Measurements from ENCODE around the gene HNRNPM.

HNRNPM gene

DNA sequence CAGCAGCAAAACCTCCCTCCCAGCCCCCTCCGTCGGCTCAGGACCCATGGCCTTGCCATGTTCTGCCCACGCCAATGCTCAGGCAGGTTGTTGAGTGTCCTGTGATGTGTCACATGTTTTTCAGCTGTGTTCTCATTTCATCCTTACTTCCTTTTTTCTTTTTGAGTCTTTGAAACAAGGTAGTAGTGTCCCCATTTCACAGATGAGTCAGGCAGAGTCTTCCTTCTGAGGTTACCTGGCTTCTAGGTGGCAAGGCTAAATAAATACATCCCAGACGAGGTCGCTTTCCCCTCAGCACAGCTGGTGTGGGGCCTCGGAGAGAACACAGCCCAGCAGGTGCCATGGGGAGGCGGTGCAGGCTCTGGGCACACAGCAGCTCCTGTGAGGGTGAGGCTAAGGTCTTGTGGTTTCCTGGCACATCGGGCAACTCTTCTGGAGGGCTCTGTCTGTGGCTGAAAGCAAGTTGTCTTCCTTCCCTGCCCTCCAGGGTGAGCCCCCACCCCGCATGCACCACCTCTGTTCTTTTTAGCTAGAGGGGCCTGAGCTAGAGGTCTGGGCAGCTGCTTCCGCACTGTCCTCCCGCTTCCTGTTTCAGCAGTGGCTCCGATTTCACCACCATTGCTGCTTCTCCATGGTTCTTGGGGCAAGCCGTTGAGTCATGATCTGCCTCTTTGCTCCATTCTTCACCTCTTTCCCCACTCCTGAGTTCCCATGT, 42.5 kb downstream of the HNRNPM start:
- DNase-seq (ENCODE audit: low spot score) = no peak

- no peak for DNase-seq (ENCODE audit: low spot score)
Measured at GRCh38 chr19:8488365-8488764, 43.6 kb downstream of the HNRNPM start.

- no peak for DNase-seq (ENCODE audit: low spot score)
Measured at GRCh38 chr19:8489561-8490394, 45.0 kb downstream of the HNRNPM start.

DNA sequence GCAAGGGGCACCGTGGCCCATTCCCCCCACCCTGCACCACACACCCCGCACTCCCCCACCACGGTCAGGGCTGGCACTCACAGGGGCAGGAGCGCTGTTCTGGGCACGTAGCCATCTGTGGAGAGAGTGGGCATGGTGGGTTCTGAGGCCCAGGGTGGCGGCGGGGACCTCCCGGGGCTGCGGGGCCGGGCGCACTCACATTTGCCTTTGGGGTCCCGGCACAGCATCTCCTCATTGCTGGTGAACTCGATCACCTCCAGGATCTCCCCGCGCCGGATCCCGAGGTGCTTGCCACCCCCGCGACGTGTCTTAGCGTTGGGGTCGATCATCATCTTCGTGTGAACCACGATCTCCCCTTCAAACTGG, 45.6 kb downstream of the HNRNPM start:
- no peak for DNase-seq (ENCODE audit: low spot score)

GRCh38 chr19:8490873-8491272, 46.1 kb downstream of the HNRNPM start:
- no peak for DNase-seq (ENCODE audit: low spot score)

DNA sequence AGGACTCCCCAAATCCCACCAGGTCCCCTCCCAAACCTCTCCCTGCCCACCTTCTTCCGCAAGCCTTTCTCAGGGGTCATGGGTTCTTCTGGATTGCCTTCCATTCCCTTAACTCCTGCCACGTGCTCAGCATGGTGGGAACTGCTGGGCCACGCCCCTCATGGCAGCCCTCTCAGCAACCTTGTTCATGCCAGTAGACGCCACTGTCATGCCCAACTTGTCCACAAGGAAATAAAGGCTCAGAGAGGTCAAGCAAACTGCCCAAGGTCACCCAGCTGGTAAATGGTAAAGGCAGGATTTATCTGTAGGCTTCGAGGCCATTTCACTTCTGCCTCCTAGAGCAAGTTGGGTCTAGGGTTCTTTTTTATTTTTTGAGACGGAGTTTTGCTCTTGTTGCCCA, 46.8 kb downstream of the HNRNPM start:
- DNase-seq (ENCODE audit: low spot score) = no peak

DNA sequence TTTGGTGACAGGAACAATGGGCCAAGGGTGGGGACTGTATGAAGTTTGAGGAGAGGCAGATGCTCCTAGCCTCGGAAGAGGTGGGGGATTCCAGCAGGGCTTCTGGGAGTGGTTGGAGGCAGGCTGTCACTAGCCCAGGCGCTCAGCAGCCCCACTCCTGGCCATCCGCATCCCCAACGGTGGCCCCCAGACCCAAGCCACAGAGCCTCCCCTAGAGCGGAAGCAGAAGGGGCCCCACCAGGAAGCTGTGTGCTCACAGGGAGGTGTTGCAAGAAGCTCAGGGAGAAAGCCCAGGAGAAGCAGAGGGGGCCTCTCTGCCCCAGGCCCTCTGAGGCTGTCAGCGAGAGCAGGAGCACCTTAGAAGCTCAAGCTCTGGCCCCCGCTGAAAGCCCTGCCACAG, 49.4 kb downstream of the HNRNPM start:
- no peak for DNase-seq (ENCODE audit: low spot score)

DNA sequence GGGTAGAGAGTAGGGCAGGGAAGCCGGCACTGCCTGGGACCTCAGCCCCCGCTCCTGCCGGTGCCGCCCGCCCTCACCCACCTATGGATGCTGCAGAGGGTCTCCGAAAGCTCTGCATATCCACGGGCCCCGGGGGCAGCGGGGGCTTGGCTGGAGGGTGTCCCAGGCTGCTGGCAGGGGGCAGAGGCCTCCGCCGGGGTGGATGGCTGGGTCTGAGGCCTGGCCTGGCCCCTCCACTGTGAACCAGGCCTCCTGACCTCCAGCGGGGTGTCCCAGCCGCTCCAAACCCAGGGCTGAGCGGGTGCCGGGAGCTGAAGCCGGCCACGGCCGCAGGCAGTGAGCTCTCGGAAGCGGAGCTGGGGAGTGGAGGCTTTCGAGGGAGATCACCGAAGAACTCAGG, 53.5 kb downstream of the HNRNPM start:
- no peak for DNase-seq (ENCODE audit: low spot score)

GRCh38 chr19:8499048-8499833, 54.5 kb downstream of the HNRNPM start:
- no peak for DNase-seq (ENCODE audit: low spot score)

GRCh38 chr19:8500158-8500557, 55.4 kb downstream of the HNRNPM start:
- no peak for DNase-seq (ENCODE audit: low spot score)

GRCh38 chr19:8501516-8501915, 56.7 kb downstream of the HNRNPM start:
- no peak for DNase-seq (ENCODE audit: low spot score)

GRCh38 chr19:8501981-8502380, 57.2 kb downstream of the HNRNPM start:
- no peak for DNase-seq (ENCODE audit: low spot score)

DNA sequence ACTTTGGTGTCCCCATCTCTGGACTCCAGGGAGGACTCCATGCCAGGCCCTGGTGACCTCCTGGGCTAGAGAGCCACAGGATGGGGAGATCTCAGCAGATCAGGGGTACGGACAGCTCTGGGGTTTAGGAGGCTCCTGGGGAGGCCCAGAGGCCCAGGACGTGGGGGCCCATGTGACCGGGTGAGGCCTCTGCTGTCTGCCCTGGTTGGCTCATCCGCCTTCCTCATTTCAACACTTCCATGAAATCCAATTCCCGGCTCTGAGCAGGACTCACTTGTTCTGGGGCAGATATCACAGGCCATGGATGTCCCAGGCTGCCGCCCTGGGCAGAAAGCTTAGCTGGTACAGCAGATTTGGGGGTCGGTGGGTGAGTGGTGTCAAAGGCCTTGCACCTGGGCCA, 58.7 kb downstream of the HNRNPM start:
- DNase-seq (ENCODE audit: low spot score) = no peak

DNA sequence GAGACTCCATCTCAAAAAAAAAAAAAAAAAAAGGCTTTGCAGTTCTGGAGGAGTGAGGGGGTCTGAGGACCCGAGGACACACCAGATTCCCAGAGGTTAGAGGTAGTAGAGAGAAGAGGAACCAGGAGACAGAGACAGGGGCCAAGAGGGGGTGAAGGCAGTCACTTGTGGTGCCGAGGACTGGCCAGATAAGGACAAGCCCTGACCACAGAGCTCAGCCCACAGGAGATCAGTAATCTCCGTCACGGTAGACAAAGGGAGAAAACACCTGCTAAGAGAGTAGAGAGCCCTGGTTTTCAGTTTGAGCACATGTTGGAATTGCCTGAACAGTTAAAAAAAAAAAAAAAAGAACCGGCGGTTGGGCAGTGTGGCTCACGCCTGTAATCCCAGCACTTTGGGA, 59.4 kb downstream of the HNRNPM start:
- DNase-seq (ENCODE audit: low spot score) = no peak

DNA sequence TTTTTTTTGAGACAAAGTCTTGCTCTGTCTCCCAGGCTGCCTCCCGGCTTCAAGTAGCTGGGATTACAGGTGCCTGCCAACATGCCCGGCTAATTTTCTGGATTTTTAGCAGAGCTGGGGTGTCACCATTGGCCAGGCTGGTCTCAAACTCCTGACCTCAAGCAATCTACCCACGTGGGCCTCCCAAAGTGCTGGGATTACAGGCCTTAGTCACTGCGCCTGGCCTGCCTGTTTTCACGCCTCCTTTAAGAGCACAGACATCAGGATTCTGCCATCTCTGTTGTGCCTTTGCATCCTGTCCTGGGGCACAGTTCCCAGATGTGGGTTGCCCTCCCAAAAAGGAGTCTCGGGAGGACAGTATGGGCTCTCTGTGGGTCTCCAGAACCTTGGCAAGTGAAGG, 60.1 kb downstream of the HNRNPM start:
- no peak for DNase-seq (ENCODE audit: low spot score)

DNA sequence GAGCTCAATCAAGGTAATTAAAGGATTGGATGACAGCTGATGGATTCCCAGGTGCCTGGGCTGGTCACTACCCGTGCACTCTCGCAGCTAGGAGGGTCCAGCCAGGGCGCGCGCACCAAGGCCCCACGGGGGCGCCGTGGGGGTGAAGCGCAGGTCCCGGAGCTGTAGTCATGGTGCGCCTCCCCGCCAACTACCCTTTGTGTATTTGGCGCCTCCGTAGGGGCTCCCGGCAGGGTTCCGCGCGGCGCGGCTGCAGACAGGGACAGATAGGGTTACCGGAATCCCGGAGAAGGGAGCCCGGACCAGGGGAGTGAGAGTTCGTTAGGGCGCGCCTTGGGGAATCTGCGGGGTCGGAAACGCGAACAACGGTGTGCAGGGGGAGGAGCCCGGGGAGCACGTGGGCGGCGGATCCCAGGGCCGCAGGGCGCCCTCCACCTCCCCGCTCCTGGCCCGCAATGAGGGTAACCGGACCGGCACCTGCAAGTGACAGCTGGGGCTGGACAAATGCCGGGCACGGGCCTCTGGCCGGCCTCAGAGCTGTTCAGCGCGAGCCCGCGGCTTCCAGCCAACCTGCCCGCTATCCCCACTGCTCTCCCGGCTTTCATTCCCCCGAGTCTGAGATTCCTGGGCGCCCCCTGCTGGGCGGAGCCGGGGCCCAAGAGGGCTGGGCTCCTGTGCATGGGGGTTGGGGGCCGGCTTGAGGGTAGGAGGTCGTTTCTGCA, 61.1 kb downstream of the HNRNPM start:
- DNase-seq (ENCODE audit: low spot score) = peak; percentile 55

- DNase-seq (ENCODE audit: low spot score) = no peak
Measured at GRCh38 chr19:8506402-8506957, 61.7 kb downstream of the HNRNPM start.

DNA sequence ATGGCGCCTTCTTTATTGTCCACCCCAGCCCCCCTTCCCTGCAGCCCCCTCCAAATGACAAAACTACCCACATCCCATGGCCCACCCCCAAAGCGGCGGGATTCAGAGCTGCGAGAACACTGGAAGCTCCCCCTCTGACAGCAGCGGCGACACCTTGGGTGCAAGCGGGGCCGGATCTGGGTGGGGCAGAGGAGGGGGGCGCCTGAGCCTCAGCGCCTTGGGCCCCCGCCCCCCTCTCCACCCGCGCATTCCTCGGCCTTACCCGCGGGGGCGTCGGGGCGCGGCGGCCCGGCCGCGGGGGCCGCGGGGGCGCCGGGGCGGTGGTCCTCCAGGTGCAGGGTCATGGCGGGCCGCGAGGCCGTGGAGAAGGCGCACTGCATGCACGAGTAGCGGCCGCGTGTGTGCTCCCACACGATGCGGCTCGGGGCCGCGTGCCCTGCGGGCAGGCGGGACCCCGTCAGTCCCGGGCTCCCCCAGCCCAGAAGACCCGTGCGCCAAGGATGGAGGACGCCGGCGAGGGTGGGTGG, 65.9 kb downstream of the HNRNPM start:
- DNase-seq (ENCODE audit: low spot score) = no peak

GRCh38 chr19:8511573-8512101, 66.9 kb downstream of the HNRNPM start:
- DNase-seq (ENCODE audit: low spot score) = no peak

DNA sequence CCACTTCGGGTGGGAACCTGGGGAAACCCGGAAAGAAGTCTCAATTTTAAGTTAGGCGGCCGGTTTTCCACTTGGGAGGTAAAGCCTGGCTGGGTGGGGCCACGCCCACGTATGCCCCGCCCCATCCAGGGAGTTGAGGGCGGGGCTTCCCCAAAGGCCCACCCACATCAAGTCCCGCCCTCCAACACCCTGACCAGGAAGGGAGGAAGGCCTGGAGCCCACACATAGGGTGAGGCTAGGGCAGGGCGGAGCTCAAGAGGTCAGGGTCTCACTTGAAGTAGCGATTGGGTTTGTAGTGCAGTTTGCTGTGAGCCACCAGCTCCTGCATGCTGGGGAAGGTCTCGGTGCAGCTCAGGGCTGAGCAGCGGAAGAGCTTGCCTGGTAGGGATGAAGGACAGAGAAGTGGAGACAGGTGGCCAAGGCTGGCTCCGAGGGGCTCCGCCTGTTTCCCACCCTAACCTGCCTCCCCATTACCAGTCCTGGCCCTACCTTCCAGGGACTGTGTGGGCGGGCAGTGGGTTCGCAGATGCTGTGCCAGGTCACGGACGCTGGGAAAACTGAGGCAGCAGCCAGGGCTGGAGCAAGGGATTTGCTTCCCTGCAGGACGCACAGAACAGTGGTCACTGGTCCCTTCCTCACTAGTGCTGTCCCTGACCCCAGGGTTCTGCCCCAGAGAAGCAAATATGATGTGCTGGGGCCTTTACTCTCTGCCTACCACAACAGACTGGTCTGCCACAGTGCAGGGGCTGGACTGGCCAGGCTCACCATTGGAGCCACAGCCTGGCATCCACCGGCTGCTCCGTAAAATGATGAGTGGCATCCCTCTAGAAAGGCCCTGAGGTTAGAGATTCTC, 67.6 kb downstream of the HNRNPM start:
- DNase-seq (ENCODE audit: low spot score) = no peak

Measured in kidney capillary endothelial cell (primary cell).